Frontal cortex (tissue), 4 donors: ENCODE results near the gene COMMD4. TPM values are rescaled to one million over a fixed set of nuclear protein-coding genes. Genes with fewer than 3 reads are reported as not detected.
"Not testable (repeated sequence)": the region's sequence is repeated elsewhere in the genome, so short reads cannot be mapped to it uniquely, and the experiment has no call there.

Source experiments
- DNase-seq, 2 donors: peaks; one replicate each; pipeline ENCODE4 v3.0.0; 2012; ENCODE audit warnings: low spot score in 2 of 2
- FAIRE-seq: peaks from 2 replicates; lab custom pipeline; 2012; peaks lifted over from hg19 to GRCh38; lab: Jason Lieb, UNC
- total RNA-seq: library from RNA; depleted of rRNA; stranded (reverse); fragments of >200 nt; gene quantifications from one replicate; pipeline ENCODE4 v1.2.3, GENCODE V29; 2014
- donor health status: control.
- donor health status: control.
- donor health status: control.

Gene COMMD4
- total RNA-seq, 1 donor from 2014 or later: 21.2 TPM

DNA sequence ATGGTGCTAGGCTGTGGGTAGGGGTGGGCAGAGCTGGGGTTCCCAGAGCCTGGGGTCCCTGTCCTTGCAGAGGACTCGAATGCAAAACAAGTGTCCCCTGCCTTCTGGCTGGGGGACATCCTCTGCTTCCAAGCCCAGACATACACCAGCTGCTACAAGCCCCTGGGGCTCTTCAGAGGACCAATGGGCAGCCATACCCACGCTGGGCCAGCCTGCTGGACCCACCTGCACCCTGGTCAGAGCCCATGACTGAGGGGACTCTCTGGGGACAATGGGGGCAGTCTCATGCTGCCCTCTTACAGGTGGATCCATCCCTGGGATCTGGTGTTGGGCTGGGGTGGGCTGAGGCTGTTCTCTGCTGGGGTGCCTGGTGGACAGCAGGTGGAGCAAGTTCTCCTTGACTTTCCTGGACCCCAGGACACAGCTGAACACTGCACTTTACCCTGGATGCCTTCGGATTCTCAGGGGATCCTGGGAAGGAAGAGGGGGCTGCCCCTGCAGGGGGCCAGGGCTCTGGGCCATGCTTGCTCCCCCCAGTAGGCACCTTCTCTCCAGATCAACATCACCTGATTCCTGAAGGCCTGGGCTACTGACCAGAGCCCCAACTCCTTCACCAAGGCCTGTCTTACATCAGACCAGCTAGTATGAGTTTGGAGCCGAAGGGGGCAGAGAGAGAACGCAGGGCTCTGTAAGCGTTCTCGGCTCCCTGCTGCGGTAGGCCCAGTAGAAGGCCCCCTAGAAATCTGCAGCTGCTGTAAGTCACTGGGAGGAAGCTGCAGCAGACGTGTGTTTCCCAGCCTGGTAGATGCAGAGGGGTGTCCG lies 7.2 kb upstream of the COMMD4 start:
- FAIRE-seq (no peak), DNase-seq (no peak)

DNA sequence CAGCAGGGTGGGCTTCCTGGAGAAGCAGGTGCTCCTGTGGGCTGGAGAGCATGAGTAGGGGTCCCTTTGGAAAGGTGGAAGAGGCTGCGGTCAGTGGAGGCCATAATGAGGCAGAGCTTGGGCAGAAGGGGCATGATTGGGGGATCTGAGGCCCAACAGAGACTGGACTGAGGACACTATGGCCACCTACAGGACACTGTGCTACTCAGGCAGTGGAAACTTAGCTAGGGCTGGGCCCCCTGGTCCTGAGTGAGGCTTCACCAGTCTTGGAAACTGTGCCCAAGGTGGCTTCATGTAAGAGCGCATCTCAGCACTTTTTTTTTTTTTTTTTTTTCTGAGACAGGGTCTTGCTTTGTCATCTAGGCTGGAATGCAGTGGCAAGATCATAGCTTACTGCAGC lies 6.3 kb upstream of the COMMD4 start:
- FAIRE-seq: no peak
- DNase-seq: no peak

DNA sequence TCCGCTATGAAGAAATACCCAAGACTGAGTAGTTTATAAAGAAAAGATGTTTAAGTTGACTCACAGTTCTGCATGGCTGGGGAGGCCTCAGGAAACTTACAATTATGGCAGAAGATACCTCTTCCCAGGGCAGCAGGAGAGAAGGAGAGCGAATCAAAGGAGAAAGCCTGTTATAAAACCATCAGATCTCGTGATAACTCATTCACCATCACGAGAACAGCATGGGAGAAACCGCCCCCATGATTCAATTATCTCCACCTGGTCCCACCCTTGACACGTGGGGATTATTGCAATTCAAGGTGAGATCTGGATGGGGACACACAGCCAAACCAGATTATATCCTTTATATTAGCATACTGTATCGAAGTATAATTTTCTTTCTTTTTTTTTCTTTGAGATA lies 3.8 kb upstream of the COMMD4 start:
- DNase-seq, FAIRE-seq: not testable (repeated sequence)

DNA sequence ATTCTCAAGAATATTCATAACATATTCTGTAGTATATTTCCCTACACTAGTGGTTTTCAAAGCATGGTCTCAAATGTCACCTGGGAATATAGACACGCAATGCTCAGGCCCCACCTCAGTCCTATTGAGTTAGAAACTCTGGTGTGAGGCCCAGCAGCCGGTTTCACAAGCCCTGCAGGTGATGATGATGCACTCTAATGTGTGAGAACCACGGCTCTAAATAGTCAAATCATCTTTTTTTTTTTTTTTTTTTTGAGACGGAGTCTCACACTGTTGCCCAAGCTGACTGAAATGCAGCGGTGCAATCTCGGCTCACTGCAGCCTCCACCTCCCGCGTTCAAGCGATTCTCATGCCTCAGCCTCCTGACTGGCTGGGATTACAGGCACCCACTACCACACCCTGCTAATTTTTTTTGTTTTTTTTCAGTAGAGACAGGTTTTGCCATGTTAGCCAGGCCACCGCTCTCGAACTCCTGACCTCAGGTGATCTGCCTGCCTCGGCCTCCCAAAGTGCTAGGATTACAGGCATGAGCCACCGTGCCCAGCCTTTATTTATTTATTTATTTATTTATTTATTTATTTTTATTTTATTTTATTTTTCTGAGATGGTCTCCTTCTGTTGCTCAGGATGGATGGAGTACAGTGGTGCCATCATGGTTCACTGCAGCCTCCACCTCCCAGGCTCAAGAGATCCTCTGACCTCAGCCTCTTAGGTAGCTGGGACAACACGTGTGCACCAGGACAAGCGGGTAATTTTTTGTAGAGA lies 2.0 kb upstream of the COMMD4 start:
- not testable (repeated sequence) for FAIRE-seq, DNase-seq

DNA sequence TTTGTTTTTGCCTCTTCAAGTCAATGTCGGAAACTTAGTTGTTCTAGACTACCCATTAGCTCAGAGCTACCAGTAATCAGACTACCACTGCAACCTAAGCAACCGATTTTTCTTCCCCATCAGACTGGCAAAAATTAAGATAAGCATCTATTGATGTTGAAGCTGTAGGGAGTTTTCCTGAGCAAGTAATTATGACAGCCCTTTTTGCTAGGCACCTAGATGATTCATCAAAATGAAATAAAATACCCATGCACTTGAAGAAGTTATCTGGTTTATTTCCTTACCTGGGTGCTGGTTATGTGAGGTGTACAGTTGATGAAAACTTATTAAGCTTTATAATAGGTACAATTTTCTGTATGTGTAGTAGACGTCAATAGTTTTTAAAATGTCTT lies 554 bp upstream of the COMMD4 start:
- FAIRE-seq (no peak), DNase-seq (no peak)

DNA sequence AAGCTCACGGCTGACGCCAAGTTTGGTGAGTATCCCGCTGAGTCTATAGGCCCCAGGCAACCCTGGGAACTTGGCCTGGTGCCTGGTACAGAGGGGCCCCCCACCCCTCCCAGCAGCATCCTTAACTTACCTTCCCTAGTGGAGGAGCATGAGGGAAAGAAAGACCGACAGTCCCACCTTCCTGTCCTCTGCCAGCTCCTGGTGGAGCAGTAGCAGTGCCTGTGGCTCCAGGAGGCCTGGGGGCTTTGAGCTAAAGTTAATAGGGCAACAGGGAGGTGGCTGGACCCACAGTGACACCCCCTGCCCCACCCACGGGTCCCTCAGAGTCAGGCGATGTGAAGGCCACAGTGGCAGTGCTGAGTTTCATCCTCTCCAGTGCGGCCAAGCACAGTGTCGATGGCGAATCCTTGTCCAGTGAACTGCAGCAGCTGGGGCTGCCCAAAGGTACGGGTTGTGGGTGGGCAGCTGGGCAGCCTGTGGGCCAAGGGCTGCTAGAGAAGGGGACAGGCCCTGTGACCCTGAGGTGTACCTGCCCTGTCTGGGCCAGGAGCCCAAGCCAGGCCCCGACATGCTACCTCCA lies 2.9 kb downstream of the COMMD4 start:
- DNase-seq (no peak), FAIRE-seq (no peak)

DNA sequence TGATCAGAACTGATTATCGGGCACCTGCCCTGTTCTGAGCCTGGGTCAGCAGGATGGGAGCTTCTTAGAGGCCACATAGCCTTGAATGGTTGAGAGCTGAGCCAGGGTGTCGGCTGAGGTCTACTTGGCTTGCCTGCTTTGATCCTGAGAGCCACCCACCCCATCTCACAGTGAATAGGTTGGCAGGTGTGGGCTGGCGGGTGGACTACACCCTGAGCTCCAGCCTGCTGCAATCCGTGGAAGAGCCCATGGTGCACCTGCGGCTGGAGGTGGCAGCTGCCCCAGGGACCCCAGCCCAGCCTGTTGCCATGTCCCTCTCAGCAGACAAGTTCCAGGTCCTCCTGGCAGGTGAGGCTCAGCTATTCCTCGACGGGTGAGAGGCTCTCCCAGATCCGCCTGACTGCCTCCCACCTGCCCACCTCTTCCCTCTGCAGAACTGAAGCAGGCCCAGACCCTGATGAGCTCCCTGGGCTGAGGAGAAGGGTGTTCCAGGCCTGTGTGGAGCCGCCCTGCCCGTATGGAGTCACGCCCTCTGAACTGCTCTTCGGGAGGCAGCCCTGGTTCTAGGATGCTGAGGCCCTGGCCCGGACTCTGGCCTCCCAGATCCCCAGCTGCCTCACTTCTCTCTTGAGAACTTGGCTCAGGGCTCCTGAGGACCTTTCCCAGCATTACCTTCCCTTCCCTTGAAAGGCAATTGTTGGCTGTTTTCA lies 3.8 kb downstream of the COMMD4 start:
- FAIRE-seq (no peak), DNase-seq (no peak)

DNA sequence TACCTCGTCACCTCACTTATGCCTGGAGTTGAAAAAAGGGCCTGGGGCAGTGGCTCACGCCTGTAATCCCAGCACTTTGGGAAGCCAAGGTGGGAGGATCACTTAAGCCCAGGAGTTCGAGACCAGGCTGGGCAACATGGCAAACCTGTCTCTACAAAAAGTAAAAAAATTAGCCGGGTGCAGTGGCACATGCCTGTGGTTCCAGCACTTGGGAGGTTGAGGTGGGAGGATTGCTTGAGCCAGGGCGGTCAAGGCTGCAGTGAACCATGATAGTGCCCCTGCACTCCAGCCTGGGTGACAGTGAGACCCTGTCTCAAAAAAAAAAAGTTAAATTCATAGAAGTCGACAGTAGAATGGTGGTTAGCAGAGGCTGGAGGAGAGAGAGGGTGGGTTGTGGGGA lies 6.4 kb downstream of the COMMD4 start:
- no peak for DNase-seq
- no peak for FAIRE-seq

DNA sequence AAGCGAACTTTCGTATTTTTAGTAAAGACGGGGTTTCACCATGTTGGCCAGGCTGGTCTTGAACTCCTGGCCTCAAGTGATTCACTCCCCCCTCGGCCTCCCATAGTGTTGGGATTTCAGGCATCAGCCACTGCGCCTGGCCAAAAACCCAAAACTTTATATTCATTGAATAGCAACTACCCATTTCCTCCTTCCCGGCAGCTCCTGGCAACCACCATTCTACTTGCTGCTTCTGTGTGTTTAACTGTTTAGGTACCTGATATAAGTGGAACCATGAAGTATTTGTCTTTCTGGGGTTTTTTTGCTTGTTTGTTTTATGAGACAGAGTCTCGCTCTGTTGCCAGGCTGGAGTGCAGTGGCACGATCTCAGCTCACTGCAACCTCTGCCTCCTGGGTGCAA lies 8.1 kb downstream of the COMMD4 start:
- FAIRE-seq, DNase-seq: not testable (repeated sequence)

DNA sequence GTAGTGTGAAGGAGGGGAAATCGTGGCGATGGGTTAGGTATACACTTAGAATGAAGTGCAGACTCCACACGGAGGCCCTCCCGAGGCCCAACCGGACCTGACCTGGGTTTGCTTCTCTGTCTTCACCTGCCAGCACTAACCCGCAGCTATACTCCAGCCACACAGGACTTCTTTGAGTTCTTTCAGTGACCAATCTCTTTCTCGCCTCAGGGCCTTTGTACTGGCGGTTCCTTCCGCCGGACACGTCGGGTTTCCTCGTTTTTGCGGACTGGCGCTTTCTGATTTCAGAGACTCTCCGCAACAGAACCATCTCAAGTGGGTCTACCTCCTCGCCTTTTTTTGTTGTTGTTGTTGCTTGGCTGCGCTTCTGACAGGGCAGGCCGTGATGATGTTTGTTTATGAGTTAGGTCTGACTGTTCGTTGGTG lies 10.9 kb downstream of the COMMD4 start, which contains the start of gene NEIL1:
Gene NEIL1 (plus strand): TSS at position 244 of the 426 bp plus-strand sequence. CDS start 1,867 bp downstream, outside the sequence.
- DNase-seq (no peak), FAIRE-seq (no peak)

DNA sequence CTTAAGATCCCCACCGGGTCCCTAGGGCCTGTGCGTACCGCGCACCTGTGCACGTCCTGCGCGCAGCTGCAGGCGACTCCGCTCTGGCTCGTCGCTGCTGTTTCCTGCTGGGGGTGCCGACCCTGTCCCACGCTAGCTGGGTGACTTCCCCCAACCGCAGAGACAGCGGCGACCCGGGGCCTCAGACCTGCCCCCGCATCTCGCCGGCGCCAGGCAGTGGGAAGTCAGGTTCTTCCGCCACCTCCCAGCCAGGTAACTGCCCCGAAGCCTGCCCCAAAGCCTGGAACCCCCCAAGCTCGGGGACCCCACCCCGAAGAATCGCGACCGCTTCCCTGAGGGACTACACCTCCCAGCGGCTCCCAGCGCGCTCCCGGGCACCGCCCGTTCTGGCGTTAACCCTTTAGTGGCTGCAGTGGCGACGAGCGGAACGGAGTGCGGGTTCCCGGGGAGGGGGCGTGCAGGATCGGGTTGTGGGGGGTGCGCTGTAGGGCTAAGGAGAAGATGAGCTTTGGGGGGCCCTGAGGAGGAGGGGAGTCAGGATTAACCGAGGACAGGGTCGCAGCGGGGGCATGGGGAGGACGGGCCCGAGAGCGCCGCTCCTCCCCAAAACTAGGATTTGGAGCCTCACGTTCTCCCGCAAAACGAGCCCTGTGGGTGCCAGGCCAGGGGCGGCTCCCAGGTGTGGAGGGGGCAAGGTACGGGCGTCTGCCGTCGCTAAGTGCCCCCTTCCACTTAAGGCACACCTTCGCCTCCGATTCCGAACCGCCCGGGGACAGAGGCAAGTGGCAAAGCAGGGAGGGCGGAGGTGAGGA lies 11.6 kb downstream of the COMMD4 start:
- DNase-seq (peak; percentile 75 to 77), FAIRE-seq (no peak)

DNA sequence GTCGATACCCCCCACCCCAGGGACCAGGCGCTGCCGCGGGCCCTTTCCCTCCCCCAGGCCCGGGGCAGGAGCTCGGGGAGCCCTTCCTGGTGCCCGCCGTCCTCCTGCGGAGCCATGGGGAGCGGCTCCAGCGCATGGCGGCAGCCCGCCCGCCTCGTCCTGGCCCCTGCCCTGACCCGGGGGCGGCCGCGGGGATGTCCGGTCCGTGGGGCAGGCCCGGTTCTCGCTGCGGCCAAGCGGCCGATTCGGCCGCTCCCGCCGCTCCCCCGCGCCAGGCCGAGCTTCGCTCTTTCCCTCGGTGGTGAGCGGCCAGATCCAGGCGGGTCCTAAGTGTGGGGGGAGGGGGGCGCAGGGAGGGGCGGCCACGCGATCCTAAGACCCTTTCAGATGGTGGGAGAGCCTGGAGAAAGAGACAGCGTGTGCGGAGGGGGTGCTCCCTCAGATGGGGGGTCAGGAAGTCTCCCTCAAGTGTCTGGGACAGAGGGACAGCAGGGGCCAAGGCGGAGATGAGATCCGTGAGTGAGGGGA lies 12.2 kb downstream of the COMMD4 start:
- FAIRE-seq (no peak), DNase-seq (no peak)

DNA sequence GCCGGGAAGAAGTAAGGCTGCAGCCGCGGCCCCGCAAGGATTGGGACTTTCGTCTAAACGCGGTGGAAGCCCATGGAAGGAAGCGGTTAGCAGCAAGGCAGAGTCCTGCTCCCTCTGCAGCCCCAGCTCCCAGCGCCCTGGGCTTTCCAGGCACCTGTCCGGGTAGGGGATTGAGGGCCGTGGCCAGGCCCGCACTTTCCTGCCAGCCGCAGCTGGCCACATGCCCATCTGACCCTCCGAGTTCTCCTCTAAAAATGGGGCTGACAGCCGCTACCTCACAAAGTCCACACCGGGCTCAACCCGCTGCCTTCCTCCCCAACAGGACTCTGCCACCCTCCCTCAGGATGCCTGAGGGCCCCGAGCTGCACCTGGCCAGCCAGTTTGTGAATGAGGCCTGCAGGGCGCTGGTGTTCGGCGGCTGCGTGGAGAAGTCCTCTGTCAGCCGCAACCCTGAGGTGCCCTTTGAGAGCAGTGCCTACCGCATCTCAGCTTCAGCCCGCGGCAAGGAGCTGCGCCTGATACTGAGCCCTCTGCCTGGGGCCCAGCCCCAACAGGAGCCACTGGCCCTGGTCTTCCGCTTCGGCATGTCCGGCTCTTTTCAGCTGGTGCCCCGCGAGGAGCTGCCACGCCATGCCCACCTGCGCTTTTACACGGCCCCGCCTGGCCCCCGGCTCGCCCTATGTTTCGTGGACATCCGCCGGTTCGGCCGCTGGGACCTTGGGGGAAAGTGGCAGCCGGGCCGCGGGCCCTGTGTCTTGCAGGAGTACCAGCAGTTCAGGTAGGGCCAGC lies 12.9 kb downstream of the COMMD4 start:
- no peak for FAIRE-seq
- no peak for DNase-seq

DNA sequence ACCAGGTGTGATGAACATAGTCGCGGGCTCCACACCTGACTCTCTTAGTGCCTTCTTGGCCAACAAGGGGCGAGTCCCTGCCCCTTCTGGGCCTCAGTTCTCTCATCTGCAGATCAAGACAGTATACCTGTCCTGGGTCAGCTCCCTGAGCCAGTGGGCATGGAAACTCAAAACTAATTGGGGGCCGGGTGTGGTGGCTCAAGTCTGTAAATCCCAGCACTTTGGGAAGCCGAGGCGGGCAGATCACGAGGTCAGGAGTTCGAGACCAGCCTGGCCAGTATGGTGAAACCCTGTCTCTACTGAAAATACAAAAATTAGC lies 13.4 kb downstream of the COMMD4 start:
- DNase-seq, FAIRE-seq: not testable (repeated sequence)

DNA sequence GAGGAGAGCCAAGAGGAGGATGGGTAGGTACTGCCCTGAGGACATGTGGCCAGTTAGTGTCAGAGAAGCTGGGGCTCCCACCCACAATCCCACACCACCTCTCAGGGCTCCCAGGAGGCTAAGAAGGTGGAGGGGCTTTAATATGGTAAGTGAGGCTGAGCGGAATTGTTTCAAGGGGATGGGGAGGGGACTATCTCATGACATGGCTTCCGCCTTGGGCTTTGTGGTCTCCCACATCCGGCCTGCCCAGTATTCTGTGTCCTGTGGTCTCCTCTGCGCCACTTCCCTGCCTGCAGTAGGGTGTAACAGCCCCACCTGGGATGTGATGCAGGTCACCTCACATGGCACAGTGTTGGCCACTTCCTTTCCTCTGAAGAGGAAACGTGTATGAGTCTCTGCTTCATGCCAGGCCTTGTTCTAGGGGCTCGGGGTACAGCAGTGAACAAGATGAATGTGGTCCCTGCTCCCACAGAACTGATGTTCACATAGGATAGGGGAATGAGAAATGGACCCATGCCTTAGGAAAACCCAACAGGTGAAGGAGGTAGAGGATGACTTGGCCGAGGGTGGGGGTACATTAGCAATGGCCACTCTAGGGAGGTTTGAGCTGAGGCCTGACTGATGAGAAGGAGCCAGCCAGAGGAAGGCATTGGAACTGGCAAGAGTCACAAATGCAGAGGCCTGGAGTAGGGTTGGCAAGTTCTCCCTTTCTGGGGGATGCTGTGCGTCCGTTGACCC lies 14.2 kb downstream of the COMMD4 start:
- FAIRE-seq (no peak), DNase-seq (no peak)

DNA sequence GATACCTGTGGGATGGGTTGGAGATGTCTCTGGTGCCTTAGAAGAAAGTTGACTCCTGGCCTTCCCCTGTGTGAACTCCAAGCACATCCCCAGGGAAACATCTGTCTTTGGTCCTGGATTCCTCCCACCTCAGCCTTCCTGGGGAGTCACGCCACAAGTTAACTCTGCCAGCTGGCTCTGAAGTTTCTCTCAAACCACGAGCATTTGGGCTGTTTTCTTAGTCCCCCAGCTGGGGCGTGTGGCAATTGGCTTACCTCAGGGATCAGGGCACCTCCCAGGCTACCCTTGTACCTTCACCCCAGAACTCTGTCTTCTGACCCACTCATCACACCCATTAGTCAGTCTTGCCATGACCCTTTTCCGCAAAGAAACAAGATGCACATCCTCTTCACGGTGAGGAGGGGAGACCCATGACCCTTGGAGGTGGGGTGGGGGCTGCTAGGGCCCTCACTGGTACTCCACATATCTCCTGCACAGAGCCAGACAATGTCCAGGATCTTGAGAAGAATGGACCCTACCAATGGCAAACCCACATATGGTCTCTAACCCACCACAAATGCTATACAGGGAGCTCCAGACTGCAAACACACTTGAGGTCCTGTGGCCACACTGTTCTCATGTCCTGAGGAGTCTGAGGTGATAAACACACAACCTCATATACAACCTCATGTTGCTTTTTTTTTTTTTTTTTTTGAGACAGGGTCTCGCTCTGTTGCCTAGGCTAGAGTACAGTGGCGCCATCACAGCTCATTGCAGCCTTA lies 14.9 kb downstream of the COMMD4 start:
- FAIRE-seq (no peak), DNase-seq (no peak)
